COLO668 (cell line): ENCODE data around the gene SLC12A8.

Experiments
- DNase-seq: peaks from one replicate; lab custom pipeline; 2025; ENCODE audit not compliant: unreplicated experiment; lab: John Stamatoyannopoulos, UW

The SLC12A8 gene

DNA sequence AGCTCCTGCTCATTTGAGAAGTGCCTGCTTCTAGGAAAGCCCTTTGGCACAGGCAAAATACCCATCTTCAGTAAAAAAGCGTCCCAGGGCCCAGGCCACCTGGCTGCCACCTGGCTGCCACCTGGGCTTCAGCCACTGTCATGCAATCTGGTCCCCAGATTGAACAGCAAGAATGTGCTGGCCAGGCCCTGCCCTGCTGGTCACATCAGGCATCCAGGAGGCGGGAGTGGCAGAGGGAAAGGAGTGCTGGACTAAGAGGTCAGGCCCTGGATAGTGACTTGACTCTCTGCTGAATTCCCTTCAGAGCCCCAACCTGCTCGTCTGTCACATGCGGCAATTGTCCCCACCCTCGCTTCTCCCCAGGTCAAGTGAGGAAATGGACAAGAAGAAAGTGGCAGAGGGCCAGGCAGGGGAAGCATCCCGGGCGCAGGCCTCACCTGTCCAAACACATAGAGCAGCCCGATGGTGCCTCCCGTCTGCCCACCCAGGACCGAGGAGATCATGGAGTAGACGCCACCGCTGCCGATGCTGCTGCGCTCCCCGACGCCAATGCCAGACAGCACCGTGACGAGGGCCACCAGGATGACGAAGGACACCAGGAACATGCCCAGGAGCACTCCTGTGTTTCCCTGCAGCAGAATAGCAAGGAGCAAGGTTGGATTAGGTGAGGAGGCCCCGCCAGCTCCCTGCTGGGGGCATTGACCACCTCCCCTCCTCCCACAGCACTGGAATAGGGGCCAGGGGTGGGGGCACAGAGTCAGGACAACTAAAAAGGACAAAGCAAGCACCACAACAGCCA, 25.5 kb downstream of the SLC12A8 start:
- no peak for DNase-seq

GRCh38 chr3:125186261-125186787, 26.2 kb downstream of the SLC12A8 start:
- no peak for DNase-seq

DNA sequence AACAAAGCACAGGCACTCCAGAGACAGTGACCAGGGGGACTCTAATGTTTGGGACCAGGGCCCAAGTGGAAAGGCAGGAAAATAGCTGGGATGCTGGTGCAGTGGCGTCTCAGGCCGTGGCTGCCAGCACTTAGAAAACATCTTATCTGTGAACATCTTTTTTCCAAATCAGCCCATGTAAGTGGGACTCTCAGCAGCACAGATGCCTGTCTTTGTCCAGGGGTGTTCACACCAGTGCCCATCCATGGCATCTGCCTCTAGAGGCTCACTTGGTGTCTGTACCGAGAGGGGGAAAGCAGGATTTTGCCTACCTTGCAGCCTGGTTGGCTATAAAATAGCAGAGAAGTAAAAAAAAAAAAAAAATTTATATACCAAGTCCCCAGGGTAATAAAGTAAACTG, 26.7 kb downstream of the SLC12A8 start:
- DNase-seq = no peak

- no peak for DNase-seq
Measured at GRCh38 chr3:125179884-125180240, 32.7 kb downstream of the SLC12A8 start.

- DNase-seq = no peak
Measured at GRCh38 chr3:125179143-125179883, 33.2 kb downstream of the SLC12A8 start.

- no peak for DNase-seq
Measured at GRCh38 chr3:125177746-125178145, 34.8 kb downstream of the SLC12A8 start.

- DNase-seq = no peak
Measured at GRCh38 chr3:125175295-125176078, 37.1 kb downstream of the SLC12A8 start.

GRCh38 chr3:125172346-125172745, 40.2 kb downstream of the SLC12A8 start:
- DNase-seq = no peak

DNA sequence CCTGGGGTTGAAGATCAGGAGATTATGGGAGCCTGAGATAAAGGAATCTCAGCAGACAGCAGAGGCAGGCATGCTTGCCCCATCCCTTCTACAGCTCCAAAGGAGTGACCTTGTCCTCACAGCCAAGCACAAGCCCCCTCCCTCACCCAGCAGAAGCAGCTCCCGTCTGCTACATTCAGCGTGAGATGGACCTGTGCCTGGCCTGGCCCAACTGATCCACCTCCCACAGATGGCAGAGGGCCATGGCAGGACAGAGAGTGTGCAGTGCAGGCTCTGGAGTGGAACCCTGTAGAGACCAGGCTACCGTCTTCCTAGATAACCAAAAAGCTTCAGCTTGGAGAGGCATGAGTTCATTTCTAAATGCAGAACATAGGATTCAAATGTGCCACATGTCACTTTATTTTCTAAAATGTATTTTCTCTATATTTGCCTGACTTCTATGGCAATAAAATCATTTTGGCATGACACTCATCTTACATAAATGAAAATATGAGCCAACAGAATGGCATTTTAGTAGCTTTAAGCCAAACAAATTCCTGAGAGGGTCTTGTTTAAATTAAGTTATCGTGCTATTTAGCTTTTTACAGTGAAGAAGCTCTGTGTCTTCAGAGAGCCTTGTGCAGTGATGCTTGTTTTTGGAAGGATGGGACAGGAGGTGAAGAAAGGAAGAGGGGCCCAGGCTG, 43.7 kb downstream of the SLC12A8 start:
- DNase-seq = no peak

GRCh38 chr3:125166599-125167136, 45.9 kb downstream of the SLC12A8 start:
- DNase-seq = no peak

DNA sequence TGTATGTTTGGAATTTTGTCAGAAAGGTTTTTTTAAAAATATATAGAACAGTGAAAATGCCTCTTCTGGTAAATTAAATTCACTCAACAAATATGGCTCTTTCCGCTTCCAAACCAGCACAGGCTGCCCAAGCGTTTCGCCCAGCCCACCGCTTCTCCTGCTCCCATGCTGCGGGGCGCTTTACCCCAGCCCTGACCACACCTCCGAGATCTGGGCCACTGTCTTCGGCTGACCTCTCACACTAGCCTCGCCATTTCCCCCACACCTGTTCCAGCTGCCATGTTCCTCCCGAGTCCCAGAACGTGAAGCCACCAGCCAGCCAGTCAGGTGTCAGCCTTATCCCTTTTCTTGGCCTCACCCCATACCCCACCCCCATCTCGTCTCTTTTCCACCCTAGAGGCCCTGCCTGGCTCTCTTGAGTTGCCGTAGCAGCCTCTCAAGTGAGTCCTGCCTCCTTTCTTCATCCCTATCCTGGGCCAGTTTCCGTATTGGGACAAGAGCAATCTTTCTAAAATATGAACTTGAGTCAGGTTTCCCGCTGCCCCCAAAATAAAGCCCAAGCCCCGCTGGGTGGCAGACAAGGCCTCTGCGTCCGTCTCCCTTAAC, 46.5 kb downstream of the SLC12A8 start:
- DNase-seq = no peak

DNA sequence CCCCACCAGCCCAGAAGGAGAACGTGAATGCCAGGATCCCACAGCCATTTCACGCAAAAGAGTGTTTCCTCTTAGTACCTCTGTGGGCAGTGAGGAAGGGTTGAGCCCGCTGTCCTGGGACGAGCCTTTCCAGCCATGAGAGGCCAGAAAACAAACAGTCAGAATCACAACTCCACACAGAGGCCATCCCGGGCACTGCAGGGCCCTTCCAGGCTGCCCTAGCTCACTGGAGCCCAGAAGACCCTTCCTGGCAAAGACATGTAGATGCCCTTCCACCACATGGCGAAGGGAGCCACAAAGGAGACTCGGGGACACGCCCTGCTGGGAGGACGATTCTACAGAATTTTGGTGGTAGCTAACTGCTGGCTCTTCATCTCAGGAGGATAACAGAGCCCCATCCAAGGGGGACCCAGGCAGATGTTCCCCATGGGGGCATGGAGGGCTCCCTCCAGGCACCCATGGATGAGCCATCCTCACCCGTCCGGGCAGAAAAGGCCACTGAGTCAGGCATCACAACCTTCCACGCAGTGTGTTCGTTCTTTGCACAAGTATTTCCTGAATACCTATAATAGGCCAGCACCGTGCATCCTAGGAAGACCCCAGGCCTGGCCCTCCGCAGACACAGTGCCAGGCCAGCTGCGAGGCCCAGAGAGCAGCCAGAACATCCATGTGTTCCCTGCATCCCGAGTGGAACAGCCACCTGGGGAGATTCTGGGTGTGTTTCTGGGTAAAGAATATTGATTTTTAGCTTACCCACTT, 47.2 kb downstream of the SLC12A8 start:
- no peak for DNase-seq

- DNase-seq = peak; percentile 5
Measured at GRCh38 chr3:125163739-125164601, 48.6 kb downstream of the SLC12A8 start.

DNA sequence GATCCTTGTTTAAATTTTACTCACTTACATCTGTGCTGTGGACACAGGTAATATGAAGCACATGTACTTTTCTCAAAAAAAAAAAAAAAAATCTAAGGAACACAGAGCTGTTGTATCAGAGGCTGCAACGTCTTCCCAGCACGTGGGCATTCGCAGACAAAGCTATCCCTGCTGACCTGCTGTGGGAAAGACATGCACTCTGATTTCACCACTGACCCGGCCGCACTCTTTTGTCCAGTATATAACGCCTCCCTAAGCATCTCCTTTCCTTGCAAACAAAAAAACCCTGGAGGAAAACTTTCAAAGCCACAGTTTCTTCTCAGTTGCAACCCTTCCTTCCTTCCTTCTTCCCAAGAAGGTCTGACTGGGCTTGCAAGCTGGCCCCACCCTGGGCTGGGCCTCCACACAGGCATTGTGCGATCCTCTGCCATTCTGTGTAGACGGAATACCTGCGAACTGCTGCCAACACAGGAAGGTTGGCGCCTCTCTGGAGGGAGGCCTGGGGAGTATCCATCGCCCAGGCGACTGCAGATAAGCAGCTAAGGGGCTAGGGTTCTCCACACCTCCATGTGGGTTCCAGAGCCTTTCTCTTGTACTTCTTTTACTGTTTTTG, 50.8 kb downstream of the SLC12A8 start:
- DNase-seq = no peak

- no peak for DNase-seq
Measured at GRCh38 chr3:125160606-125161371, 51.8 kb downstream of the SLC12A8 start.

- no peak for DNase-seq
Measured at GRCh38 chr3:125157183-125157582, 55.4 kb downstream of the SLC12A8 start.

DNA sequence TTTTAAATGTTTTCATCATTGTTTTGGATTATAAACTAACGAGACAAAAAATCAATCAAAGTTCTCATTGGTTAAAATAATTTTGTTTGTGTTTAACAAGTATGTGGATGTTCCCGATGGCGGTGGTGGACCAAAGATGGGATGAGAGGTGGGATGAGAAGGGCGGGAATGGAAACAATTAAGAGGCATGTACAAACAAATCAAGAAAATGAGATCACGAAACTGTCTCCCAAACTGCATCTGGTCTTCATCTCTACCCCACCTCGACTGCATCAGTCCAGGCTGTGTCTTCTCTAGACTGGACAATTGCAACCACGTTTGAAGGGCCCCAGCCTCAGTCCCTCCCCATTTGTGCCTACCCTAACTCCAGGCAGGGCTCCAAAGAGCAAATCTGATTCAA, 56.1 kb downstream of the SLC12A8 start:
- DNase-seq = no peak
